ENCODE measurements around the gene SLC7A6OS.

Gene SLC7A6OS

DNA sequence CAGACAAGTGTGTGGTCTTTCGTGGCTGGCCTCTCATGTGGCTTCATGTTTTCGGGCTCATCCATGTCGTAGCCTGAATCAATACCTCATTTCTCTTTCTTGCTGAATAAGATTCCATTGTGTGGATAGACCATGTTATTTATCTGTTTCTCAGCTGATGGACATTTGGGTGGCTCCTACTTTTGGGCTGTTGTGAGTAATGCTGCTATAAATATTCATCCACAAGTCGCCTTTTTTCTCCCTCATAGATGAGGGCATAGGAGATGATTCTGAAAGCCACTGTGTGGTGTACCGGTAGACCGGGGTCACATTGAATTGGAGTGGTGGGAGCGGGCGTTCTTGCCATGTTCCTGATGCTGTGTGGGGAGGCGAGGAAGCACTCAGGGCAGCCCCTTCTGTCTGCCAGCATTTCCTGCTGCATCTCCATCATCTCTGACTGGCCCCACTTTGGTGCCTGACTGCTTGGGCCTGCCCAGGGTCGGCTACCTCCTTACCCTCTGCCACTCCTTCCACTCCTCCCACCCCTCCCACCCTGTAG is 40.1 kb upstream of the SLC7A6OS start:
- no peak overlapping the region for H2AFZ ChIP-seq (ENCODE audit: low read depth, low read length)
- no peak overlapping the region for H2BK12ac ChIP-seq (ENCODE audit: low read length in 2 of 2)
- no peak overlapping the region for H3K9ac ChIP-seq (ENCODE audit: low read length)
- H3K36me3 ChIP-seq (ENCODE audit: control insufficient read depth in 1 of 2, insufficient read depth in 2 of 2, low read depth in 1 of 2, low read length in 2 of 2) = peaks cover 85 to 96% of the 10 kb centered on the region in 2 experiments
- H3K4me2 ChIP-seq (ENCODE audit: low read length, poor library complexity, severe bottlenecking) = no peak overlapping the region
- H3K4me3 ChIP-seq (ENCODE audit: insufficient read depth in 1 of 2, low read depth in 1 of 2, low read length in 2 of 2) = no peak overlapping the region
- no peak for DNase-seq
- no peaks in the 10 kb centered on the region for H3K9me3 ChIP-seq (ENCODE audit: control insufficient read depth, low read length)
- no peak overlapping the region for H3K14ac ChIP-seq (ENCODE audit: low read length in 2 of 2)
- H2BK120ac ChIP-seq (ENCODE audit: low read depth, low read length) = no peak overlapping the region
- H3K79me1 ChIP-seq (replicated peaks; ENCODE audit: low read length, poor library complexity, severe bottlenecking) = peaks cover 13% of the 10 kb centered on the region
- peaks cover 8% of the 10 kb centered on the region for H3K4me1 ChIP-seq (ENCODE audit: control insufficient read depth, insufficient read depth, low read depth, low read length)
- H3K27ac ChIP-seq (ENCODE audit: low read length, poor library complexity, severe bottlenecking) = no peak overlapping the region
- no peak overlapping the region for H2BK5ac ChIP-seq (ENCODE audit: low read depth, low read length, poor library complexity, severe bottlenecking)
- H4K8ac ChIP-seq (ENCODE audit: low read length) = no peak overlapping the region
- H3K23ac ChIP-seq (ENCODE audit: low read length in 2 of 2) = no peak overlapping the region
- no peak overlapping the region for H3K4ac ChIP-seq (ENCODE audit: low read depth in 1 of 2, low read length in 2 of 2)
- H4K91ac ChIP-seq (ENCODE audit: low read length) = no peak overlapping the region
- no peak overlapping the region for H2BK15ac ChIP-seq (ENCODE audit: low read depth, poor library complexity, severe bottlenecking)
- H2AK5ac ChIP-seq (ENCODE audit: low read length, severe bottlenecking) = no peak overlapping the region
- no peaks in the 10 kb centered on the region for H3K27me3 ChIP-seq (ENCODE audit: control insufficient read depth in 1 of 2, insufficient read depth in 1 of 2, low read length in 2 of 2)
- WGBS = 96% methylated on average over 8 of the region's 10 CpGs
- no peak overlapping the region for H3K18ac ChIP-seq (ENCODE audit: low read depth in 1 of 2, low read length in 2 of 2)

DNA sequence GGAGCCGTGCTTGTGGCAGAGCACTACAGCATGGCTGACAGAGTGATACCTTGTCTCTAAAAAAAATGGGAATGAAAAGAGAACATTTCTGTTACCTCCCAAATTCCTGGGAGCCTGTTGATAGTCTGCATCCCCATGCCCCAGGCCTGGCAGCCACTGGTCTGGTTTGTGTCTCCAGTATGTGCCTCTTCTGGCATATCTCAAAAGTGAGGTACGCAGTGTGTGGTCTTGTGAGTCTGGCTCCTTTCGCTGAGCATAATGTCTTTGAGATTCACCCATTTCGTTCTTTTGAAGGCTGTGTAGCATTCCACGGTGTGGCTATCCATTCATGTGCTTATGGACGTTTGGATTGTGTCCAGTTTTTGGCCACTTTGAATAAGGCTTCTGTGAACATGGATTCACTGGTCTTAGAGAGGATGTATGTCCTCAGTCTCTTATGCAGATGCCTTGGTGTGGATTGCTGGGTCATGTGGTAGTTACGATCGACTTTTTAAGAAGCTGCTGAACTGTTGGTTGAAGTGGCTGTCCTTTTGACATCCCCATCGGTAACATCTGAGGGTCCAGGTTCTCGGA is 39.2 kb upstream of the SLC7A6OS start:
- H3K36me3 ChIP-seq (ENCODE audit: control insufficient read depth in 1 of 2, insufficient read depth in 2 of 2, low read depth in 1 of 2, low read length in 2 of 2) = peaks cover 84 to 96% of the 10 kb centered on the region in 2 experiments
- no peak overlapping the region for H3K4ac ChIP-seq (ENCODE audit: low read depth in 1 of 2, low read length in 2 of 2)
- no peak overlapping the region for H4K8ac ChIP-seq (ENCODE audit: low read length)
- no peaks in the 10 kb centered on the region for H3K9me3 ChIP-seq (ENCODE audit: control insufficient read depth, low read length)
- H2BK120ac ChIP-seq (ENCODE audit: low read depth, low read length) = no peak overlapping the region
- H3K27ac ChIP-seq (ENCODE audit: low read length, poor library complexity, severe bottlenecking) = no peak overlapping the region
- no peak overlapping the region for H3K4me3 ChIP-seq (ENCODE audit: insufficient read depth in 1 of 2, low read depth in 1 of 2, low read length in 2 of 2)
- H3K4me2 ChIP-seq (ENCODE audit: low read length, poor library complexity, severe bottlenecking) = no peak overlapping the region
- H2AFZ ChIP-seq (ENCODE audit: low read depth, low read length) = no peak overlapping the region
- DNase-seq = no peak
- H3K23ac ChIP-seq (ENCODE audit: low read length in 2 of 2) = no peak overlapping the region
- no peak overlapping the region for H3K14ac ChIP-seq (ENCODE audit: low read length in 2 of 2)
- no peak overlapping the region for H3K18ac ChIP-seq (ENCODE audit: low read depth in 1 of 2, low read length in 2 of 2)
- H2BK12ac ChIP-seq (ENCODE audit: low read length in 2 of 2) = no peak overlapping the region
- H4K91ac ChIP-seq (ENCODE audit: low read length) = no peak overlapping the region
- peaks cover 10% of the 10 kb centered on the region for H3K79me1 ChIP-seq (replicated peaks; ENCODE audit: low read length, poor library complexity, severe bottlenecking)
- no peak overlapping the region for H2BK5ac ChIP-seq (ENCODE audit: low read depth, low read length, poor library complexity, severe bottlenecking)
- H3K4me1 ChIP-seq (ENCODE audit: control insufficient read depth, insufficient read depth, low read depth, low read length) = peaks cover 3% of the 10 kb centered on the region
- H3K27me3 ChIP-seq (ENCODE audit: control insufficient read depth in 1 of 2, insufficient read depth in 1 of 2, low read length in 2 of 2) = no peaks in the 10 kb centered on the region
- no peak overlapping the region for H2BK15ac ChIP-seq (ENCODE audit: low read depth, poor library complexity, severe bottlenecking)
- WGBS = 96% methylated on average over 9 of the region's 10 CpGs
- no peak overlapping the region for H2AK5ac ChIP-seq (ENCODE audit: low read length, severe bottlenecking)
- H3K9ac ChIP-seq (ENCODE audit: low read length) = no peak overlapping the region

DNA sequence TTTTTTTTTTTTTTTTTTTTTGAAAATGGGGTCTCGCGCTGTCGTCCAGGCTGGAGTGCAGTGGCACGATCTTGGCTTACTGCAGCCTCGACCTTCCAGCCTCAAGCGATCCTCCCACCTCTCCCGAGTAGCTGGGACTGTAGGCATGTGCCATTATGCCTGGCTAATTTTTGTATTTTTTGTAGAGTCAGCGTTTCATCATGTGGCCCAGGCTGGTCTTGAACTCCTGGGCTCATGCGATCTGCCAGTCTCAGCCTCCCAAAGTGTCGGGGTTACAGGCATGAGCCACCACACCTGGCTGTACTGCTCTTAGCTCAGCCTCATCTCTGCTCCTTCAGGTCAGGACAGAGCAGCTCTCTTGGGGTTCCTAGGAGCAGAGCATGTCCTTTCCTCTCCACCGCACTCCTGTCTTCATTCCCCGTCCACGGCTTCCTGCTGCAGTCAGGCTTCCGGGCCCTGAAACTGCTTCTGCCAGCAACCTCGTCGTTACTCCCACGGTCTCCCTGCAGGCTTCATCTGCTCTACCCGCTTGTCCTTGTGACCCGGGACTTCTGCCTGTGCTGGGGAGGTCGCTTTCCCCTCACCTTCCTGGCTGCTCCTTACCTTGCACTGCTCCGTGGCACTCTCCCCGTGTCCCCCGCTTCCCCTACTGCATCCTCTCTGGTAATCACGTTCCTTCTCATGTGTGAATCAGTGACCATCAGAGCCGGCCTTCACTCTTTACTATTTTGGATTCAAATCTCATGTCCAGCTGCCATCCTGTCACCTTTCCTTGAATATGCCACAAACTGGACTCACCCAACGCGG is 38.1 kb upstream of the SLC7A6OS start:
- H4K91ac ChIP-seq (ENCODE audit: low read length) = no peak overlapping the region
- H3K9me3 ChIP-seq (ENCODE audit: control insufficient read depth, low read length) = no peaks in the 10 kb centered on the region
- no peak overlapping the region for H3K18ac ChIP-seq (ENCODE audit: low read depth in 1 of 2, low read length in 2 of 2)
- no peak overlapping the region for H3K23ac ChIP-seq (ENCODE audit: low read length in 2 of 2)
- WGBS = 97% methylated on average over 25 of the region's 27 CpGs
- no peak overlapping the region for H2AFZ ChIP-seq (ENCODE audit: low read depth, low read length)
- peaks cover 3% of the 10 kb centered on the region for H3K4me1 ChIP-seq (ENCODE audit: control insufficient read depth, insufficient read depth, low read depth, low read length)
- peaks cover 75 to 88% of the 10 kb centered on the region in 2 experiments for H3K36me3 ChIP-seq (ENCODE audit: control insufficient read depth in 1 of 2, insufficient read depth in 2 of 2, low read depth in 1 of 2, low read length in 2 of 2)
- H3K27me3 ChIP-seq (ENCODE audit: control insufficient read depth in 1 of 2, insufficient read depth in 1 of 2, low read length in 2 of 2) = no peaks in the 10 kb centered on the region
- no peak overlapping the region for H3K14ac ChIP-seq (ENCODE audit: low read length in 2 of 2)
- no peak overlapping the region for H3K27ac ChIP-seq (ENCODE audit: low read length, poor library complexity, severe bottlenecking)
- H2BK12ac ChIP-seq (ENCODE audit: low read length in 2 of 2) = no peak overlapping the region
- H2BK15ac ChIP-seq (ENCODE audit: low read depth, poor library complexity, severe bottlenecking) = no peak overlapping the region
- no peak for DNase-seq
- no peak overlapping the region for H3K4me3 ChIP-seq (ENCODE audit: insufficient read depth in 1 of 2, low read depth in 1 of 2, low read length in 2 of 2)
- no peak overlapping the region for H3K4ac ChIP-seq (ENCODE audit: low read depth in 1 of 2, low read length in 2 of 2)
- H3K9ac ChIP-seq (ENCODE audit: low read length) = no peak overlapping the region
- H2BK5ac ChIP-seq (ENCODE audit: low read depth, low read length, poor library complexity, severe bottlenecking) = no peak overlapping the region
- H2AK5ac ChIP-seq (ENCODE audit: low read length, severe bottlenecking) = no peak overlapping the region
- H4K8ac ChIP-seq (ENCODE audit: low read length) = no peak overlapping the region
- H2BK120ac ChIP-seq (ENCODE audit: low read depth, low read length) = no peak overlapping the region
- no peak overlapping the region for H3K4me2 ChIP-seq (ENCODE audit: low read length, poor library complexity, severe bottlenecking)
- H3K79me1 ChIP-seq (replicated peaks; ENCODE audit: low read length, poor library complexity, severe bottlenecking) = peaks cover 10% of the 10 kb centered on the region

DNA sequence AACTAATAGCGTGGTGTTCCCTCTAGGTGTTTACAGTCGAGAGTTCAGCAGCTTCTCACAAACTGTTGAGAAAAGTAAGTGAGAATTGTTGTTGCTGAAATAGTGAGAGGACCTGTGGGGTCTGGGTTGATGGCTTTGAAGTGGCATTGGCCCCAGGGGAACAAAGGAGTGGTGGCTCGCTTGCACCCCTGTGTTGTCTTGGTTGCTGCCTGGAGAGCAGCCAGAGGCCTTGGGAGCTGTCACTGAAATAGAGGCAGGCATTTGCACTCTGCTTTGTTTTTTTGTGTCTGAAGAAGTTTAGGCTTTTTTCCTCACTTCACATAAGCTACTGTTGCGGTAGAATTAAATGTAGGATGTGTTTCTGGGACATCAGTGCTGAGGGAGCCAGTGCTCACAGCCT is 36.9 kb upstream of the SLC7A6OS start:
- no peak overlapping the region for H2AFZ ChIP-seq (ENCODE audit: low read depth, low read length)
- H3K4ac ChIP-seq (ENCODE audit: low read depth in 1 of 2, low read length in 2 of 2) = no peak overlapping the region
- no peak overlapping the region for H4K8ac ChIP-seq (ENCODE audit: low read length)
- H3K18ac ChIP-seq (ENCODE audit: low read depth in 1 of 2, low read length in 2 of 2) = no peak overlapping the region
- no peak overlapping the region for H2BK12ac ChIP-seq (ENCODE audit: low read length in 2 of 2)
- no peak overlapping the region for H4K91ac ChIP-seq (ENCODE audit: low read length)
- H3K9me3 ChIP-seq (ENCODE audit: control insufficient read depth, low read length) = no peaks in the 10 kb centered on the region
- no peaks in the 10 kb centered on the region for H3K27me3 ChIP-seq (ENCODE audit: control insufficient read depth in 1 of 2, insufficient read depth in 1 of 2, low read length in 2 of 2)
- H3K36me3 ChIP-seq (ENCODE audit: control insufficient read depth in 1 of 2, insufficient read depth in 2 of 2, low read depth in 1 of 2, low read length in 2 of 2) = peaks cover 67 to 85% of the 10 kb centered on the region in 2 experiments
- H3K4me2 ChIP-seq (ENCODE audit: low read length, poor library complexity, severe bottlenecking) = no peak overlapping the region
- WGBS = 95% methylated on average over 4 of the region's 4 CpGs
- no peak overlapping the region for H3K4me3 ChIP-seq (ENCODE audit: insufficient read depth in 1 of 2, low read depth in 1 of 2, low read length in 2 of 2)
- no peak overlapping the region for H2BK5ac ChIP-seq (ENCODE audit: low read depth, low read length, poor library complexity, severe bottlenecking)
- H3K27ac ChIP-seq (ENCODE audit: low read length, poor library complexity, severe bottlenecking) = no peak overlapping the region
- H2BK120ac ChIP-seq (ENCODE audit: low read depth, low read length) = no peak overlapping the region
- peaks cover 3% of the 10 kb centered on the region for H3K4me1 ChIP-seq (ENCODE audit: control insufficient read depth, insufficient read depth, low read depth, low read length)
- H3K23ac ChIP-seq (ENCODE audit: low read length in 2 of 2) = no peak overlapping the region
- no peak overlapping the region for H3K14ac ChIP-seq (ENCODE audit: low read length in 2 of 2)
- H3K79me1 ChIP-seq (replicated peaks; ENCODE audit: low read length, poor library complexity, severe bottlenecking) = peaks cover 10% of the 10 kb centered on the region
- no peak overlapping the region for H2AK5ac ChIP-seq (ENCODE audit: low read length, severe bottlenecking)
- DNase-seq = no peak
- H2BK15ac ChIP-seq (ENCODE audit: low read depth, poor library complexity, severe bottlenecking) = no peak overlapping the region
- no peak overlapping the region for H3K9ac ChIP-seq (ENCODE audit: low read length)
